HG02981 (cell line): Measurements from ENCODE around the gene HOXA13.

Experiments used
- ATAC-seq: cut with Tn5 transposase; IDR thresholded peaks from one replicate; pipeline ENCODE4 v1.9.1; 2021; ENCODE audit warnings: mild to moderate bottlenecking, moderate library complexity; ENCODE audit not compliant: unreplicated experiment

Gene HOXA13

DNA sequence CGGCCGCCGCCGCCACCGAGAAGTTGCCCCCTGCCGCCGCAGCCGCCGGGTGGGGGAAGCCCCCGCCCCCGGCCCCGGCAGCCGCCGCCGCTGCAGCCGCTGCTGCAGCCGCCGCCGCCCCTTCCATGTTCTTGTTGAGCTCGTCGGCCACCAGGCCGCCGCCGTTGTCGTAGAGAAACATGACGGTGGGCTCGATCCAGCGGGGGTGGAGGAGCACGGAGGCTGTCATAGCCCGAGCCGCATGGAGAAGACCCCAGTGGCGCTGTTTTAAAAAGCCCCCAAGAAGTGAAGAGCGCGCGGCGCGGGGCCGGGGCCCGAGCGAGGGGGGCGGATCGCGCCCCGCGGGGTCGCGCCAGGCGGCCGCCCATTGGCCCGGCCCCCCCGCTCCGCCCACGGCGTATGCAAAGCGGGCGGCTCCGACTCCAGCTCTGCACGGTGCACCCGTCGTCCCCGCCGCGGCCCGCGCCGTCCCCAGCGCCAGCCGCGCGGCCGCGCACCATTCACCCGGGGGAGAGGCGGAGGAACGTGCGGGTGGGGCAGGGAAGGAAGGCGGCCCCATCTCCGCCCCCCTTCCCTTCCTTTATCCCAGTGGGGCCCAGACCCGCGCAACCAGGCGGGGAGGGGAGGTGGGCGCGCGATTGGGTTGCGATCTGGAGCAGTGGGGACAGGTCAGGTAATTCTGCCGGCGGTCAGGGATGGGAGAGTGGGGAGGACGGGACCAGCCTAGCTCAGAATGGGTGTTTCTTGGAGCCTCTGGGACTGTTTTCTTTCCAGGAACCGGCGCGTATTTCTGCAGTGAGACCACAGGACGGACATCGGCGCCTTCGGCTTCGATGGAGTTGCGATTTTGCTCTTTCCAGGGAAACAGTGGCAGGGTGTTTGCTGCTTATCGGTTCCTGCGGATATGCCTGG is at the start of gene HOXA13:
Gene HOXA13 (minus strand): TSS at position 243 of the 912 bp plus-strand sequence. CDS start 14 bp downstream, at position 229.
- ATAC-seq = no peak

GRCh38 chr7:27248911-27249723 is 49.2 kb upstream of the HOXA13 start:
- no peak for ATAC-seq

GRCh38 chr7:27248427-27248806 is 48.5 kb upstream of the HOXA13 start:
- ATAC-seq = no peak

DNA sequence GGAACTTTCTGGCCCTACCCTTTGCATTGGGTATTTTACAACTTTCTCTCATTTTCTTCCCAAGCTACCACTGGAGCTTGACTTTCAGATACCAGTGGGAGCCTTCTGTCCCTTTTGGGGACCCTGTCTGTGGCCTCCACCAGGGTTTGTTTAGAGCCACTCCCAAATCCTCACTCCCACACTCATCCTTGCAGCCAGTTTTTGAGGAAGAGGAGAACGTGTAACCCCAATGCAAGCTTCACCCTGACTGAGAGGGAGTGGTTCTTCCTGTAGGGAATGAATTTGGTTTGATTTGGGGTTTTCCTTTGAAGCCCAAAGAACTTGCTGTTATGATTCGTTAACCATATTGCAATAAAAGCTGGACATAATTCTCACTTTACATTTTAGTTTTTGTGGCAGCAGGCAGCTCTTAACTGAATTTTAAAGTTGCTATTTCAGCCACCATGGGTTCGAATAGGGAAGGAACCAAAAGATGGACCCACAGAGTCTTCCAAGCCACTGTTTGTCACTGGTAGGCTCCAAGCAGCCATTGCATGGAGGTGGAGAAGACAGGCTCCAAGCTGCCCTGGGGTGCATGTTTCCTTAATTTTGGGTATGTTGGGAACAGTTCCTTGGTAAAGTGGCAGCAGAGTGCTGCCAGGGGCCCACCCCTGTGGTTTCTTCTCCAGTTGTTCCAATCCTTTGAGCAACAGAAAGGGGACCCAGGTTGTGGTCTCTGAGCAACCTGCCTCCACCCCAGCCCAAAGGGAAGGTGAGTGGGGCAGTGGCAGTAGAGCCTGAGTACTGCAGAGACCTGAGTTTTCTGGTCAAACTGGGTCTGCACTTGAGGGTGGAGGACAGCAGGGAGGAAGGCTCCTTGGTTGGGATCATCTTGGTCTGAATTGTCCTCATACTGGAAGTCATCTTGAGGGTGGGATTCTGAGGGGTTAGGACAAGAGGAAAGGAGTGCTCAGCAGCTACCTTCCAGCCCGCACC is 47.8 kb upstream of the HOXA13 start:
- no peak for ATAC-seq

- ATAC-seq = no peak
Observed at GRCh38 chr7:27247000-27247399, 47.1 kb upstream of the HOXA13 start.

DNA sequence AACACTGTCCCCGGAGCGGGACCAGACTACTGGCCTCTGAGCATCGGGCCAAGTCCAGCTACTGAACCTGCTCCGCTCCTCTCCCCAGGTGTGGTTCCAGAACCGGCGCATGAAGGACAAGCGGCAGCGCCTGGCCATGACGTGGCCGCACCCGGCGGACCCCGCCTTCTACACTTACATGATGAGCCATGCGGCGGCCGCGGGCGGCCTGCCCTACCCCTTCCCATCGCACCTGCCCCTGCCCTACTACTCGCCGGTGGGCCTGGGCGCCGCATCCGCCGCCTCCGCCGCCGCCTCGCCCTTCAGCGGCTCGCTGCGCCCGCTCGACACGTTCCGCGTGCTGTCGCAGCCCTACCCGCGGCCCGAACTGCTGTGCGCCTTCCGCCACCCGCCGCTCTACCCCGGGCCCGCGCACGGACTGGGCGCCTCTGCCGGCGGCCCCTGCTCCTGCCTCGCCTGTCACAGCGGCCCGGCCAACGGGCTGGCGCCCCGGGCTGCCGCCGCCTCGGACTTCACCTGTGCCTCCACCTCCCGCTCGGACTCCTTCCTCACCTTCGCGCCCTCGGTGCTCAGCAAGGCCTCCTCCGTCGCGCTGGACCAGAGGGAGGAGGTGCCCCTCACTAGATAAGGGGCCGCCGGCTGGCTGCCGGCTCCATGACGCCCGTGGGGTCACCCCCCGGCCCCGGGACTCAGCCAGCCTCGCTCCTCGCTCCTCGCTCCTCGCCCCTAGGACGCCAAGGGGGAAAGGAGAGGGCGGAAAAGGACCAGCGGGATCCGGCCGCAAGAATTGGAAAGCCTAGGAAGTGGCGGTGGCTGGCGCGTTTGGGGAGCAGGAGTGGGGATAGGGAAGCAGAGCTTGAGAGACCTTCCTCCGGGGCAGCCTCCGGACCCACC is 46.2 kb upstream of the HOXA13 start:
- ATAC-seq = no peak

- ATAC-seq = no peak
Observed at GRCh38 chr7:27245124-27245797, 45.4 kb upstream of the HOXA13 start.

- no peak for ATAC-seq
Observed at GRCh38 chr7:27244488-27245123, 44.7 kb upstream of the HOXA13 start.

DNA sequence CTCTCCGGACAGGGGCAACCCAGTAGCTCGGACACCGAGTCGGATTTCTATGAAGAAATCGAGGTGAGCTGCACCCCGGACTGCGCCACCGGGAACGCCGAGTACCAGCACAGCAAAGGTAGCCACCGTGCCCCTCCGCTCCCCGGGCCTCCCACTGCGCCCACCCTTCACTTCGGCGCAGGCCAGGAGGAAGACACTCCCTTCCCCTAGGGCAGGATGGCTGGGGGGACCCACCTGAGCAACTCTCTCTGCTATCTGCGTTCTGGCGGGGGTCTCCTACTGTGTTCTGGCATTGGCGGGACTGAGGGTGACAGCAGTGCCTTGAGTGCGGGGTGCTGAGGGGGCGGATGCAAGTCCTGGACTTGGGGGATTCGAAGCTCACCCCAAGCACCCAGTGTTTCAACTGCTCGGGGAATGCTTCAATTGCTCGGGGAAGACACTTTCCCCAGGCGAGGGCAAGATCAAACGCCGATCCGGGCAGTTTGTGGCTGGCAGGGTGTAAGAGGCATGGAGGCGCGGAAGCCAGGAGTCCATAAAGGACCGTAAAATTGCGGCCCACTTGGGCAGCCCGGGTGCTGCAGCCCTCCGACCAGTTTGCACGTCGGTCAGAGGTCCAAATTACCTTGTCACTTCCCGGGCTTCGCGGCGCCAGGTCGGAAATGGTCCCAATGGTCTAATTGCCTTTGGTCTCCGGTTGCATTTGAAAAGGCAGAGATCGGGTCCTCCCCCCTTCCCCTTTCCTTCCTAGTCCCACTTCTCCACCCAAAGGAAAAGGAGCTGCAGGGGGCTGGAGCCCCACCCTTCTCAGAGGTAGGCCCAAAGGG is 43.7 kb upstream of the HOXA13 start:
- ATAC-seq = no peak

DNA sequence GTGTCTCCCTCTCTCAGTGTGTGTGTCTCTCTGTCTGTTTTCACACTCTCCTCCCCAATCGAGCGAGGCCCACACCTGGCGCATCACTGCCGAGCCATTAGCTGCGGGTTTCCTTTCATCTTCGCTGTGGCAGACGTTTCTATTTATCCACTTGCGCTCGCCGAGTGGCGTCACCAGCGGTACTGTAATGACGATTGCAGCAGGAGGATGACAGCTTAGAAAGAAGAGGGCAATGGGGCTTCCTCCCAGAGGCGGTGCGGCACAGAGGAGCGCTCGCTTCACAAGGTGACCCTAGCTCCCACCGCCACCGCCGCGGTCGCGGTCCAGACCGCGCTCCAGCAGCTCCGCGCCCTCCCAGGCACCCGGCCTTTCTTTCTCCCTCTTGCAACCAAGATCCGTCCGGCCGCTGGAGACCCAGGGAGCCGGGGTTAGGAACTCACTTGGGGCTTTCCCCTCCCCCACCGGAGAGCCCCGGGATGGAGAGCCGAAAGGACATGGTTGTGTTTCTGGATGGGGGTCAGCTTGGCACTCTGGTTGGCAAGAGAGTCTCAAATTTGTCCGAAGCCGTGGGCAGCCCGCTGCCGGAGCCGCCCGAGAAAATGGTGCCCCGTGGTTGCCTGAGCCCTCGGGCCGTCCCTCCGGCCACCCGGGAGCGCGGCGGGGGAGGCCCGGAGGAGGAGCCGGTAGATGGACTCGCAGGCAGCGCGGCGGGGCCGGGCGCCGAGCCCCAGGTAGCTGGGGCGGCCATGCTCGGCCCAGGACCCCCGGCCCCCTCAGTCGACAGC is 42.9 kb upstream of the HOXA13 start, which contains the start of gene EVX1:
Gene EVX1 (plus strand): TSS at position 248 of the 785 bp plus-strand sequence. CDS start 229 bp downstream, at position 477.
- no peak for ATAC-seq

- no peak for ATAC-seq
Observed at GRCh38 chr7:27242154-27242553, 42.3 kb upstream of the HOXA13 start.

- ATAC-seq = no peak
Observed at GRCh38 chr7:27241189-27242056, 41.5 kb upstream of the HOXA13 start.

- no peak for ATAC-seq
Observed at GRCh38 chr7:27240015-27240731, 40.3 kb upstream of the HOXA13 start.

DNA sequence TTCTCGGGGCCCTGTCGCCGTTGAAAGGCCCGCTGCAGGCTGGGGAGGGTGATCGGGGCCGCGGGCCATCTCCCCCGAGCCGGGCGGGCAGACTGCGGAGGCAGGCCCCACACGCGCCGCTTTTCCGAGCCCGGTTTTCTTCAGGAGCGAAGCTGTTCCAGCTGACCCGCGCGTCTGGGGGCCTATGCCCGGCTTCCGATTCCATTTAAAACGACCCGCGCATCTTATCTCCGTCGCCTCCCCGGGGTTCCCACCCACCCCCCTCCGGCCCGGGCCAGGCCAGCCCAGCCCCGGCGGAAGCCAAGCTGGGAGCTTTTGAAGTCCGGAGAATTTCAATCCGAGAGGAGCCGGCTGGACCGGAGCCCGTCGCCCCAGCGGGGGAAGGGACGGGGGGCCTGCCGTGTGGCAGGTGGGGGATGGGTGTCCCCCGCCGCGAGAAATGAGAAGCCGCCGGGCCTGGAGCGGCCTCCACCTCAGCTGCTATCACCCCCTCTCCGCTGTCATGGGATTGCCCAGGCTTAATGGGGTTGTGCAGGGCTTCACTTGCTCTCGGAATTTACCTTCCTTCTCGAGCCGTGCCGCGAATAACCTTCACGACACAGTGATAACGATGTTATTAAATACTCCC is 39.6 kb upstream of the HOXA13 start:
- ATAC-seq = no peak

- ATAC-seq = no peak
Observed at GRCh38 chr7:27238979-27239386, 39.1 kb upstream of the HOXA13 start.
